H9 (cell line): ENCODE measurements around the gene PPARA. TPM values are rescaled to one million over a fixed set of nuclear protein-coding genes. Genes with fewer than 3 reads are reported as not detected.
A peak's percentile ranks its signal among the peaks of the same experiment; 100 is the strongest.

Experiments
- DNase-seq: peaks from one replicate; pipeline ENCODE4 v3.0.0-alpha.2; 2017
- H2AFZ ChIP-seq: one replicate; pipeline ENCODE4 v1.6.1; 2013; ENCODE audit warnings: mild to moderate bottlenecking, low read length, control low read depth, moderate library complexity
- H2AK5ac ChIP-seq: 2 replicates; pipeline ENCODE4 v1.6.1; 2013; ENCODE audit warnings: low read length, control low read depth, mixed read lengths; ENCODE audit not compliant: insufficient read length
- H2BK120ac ChIP-seq: one replicate; pipeline ENCODE4 v1.6.1; 2013; ENCODE audit warnings: low read depth, mild to moderate bottlenecking, low read length, control low read depth, inconsistent platforms; ENCODE audit not compliant: poor library complexity, severe bottlenecking
- H2BK12ac ChIP-seq: 2 replicates; pipeline ENCODE4 v1.6.1; 2013; ENCODE audit warnings: low read length, control low read depth, mixed read lengths, low read depth; ENCODE audit not compliant: insufficient read length
- H2BK15ac ChIP-seq: 2 replicates; pipeline ENCODE4 v1.6.1; 2013; ENCODE audit warnings: low read depth, low read length, control low read depth
- H2BK20ac ChIP-seq: one replicate; pipeline ENCODE4 v1.6.1; 2013; ENCODE audit warnings: low read depth, mild to moderate bottlenecking, low read length, control low read depth, inconsistent platforms; ENCODE audit not compliant: poor library complexity, severe bottlenecking
- H2BK5ac ChIP-seq: 2 replicates; pipeline ENCODE4 v1.6.1; 2013; ENCODE audit warnings: low read length, control low read depth, mixed read lengths; ENCODE audit not compliant: insufficient read length
- H3K14ac ChIP-seq: 2 replicates; pipeline ENCODE4 v1.6.1; 2013; ENCODE audit warnings: low read length, control low read depth; ENCODE audit not compliant: insufficient read depth
- H3K18ac ChIP-seq: 2 replicates; pipeline ENCODE4 v1.6.1; 2013; ENCODE audit warnings: low read depth, mild to moderate bottlenecking, mixed read lengths, low read length, control low read depth; ENCODE audit not compliant: insufficient read length
- H3K23ac ChIP-seq: 2 replicates; pipeline ENCODE4 v1.6.1; 2013; ENCODE audit warnings: low read length, control low read depth, mixed read lengths, low read depth; ENCODE audit not compliant: insufficient read length
- H3K23me2 ChIP-seq: 2 replicates; pipeline ENCODE4 v1.6.1; 2013; ENCODE audit warnings: low read depth, mild to moderate bottlenecking, mixed read lengths, low read length, control low read depth; ENCODE audit not compliant: insufficient read length, poor library complexity, severe bottlenecking
- H3K27ac ChIP-seq: 2 replicates; pipeline ENCODE4 v1.5.1; 2013; ENCODE audit warnings: low read length, control low read depth, mixed read lengths, low read depth; ENCODE audit not compliant: insufficient read length
- H3K27me3 ChIP-seq: 2 replicates; pipeline ENCODE4 v1.6.1; 2013; ENCODE audit warnings: low read length, control low read depth, inconsistent platforms; ENCODE audit not compliant: insufficient read depth
- H3K4ac ChIP-seq: 2 replicates; pipeline ENCODE4 v1.6.1; 2013; ENCODE audit warnings: low read depth, mild to moderate bottlenecking, control low read depth, inconsistent platforms, low read length, moderate library complexity
- H3K4me1 ChIP-seq: 2 replicates; pipeline ENCODE4 v1.6.1; 2013; ENCODE audit warnings: low read length, control low read depth, inconsistent platforms; ENCODE audit not compliant: insufficient read depth
- H3K4me2 ChIP-seq: 2 replicates; pipeline ENCODE4 v1.6.1; 2013; ENCODE audit warnings: low read length, control low read depth, mixed read lengths; ENCODE audit not compliant: insufficient read length, insufficient read depth
- H3K56ac ChIP-seq: 2 replicates; pipeline ENCODE4 v1.6.1; 2013; ENCODE audit warnings: low read depth, mild to moderate bottlenecking, mixed read lengths, low read length, control low read depth; ENCODE audit not compliant: insufficient read length
- H3K79me1 ChIP-seq: 2 replicates; pipeline ENCODE4 v1.6.1; 2013; ENCODE audit warnings: low read depth, mild to moderate bottlenecking, moderate library complexity, low read length, control low read depth, inconsistent platforms; ENCODE audit not compliant: insufficient read depth, poor library complexity, severe bottlenecking
- H3K79me2 ChIP-seq: 2 replicates; pipeline ENCODE4 v1.6.1; 2013; ENCODE audit warnings: low read length, control low read depth, inconsistent platforms; ENCODE audit not compliant: insufficient read depth
- H3K9ac ChIP-seq: 2 replicates; pipeline ENCODE4 v1.6.1; 2013; ENCODE audit warnings: low read length, control low read depth, mixed read lengths; ENCODE audit not compliant: insufficient read length; ENCODE audit errors: extremely low read depth
- H3K9me3 ChIP-seq: one replicate; pipeline ENCODE4 v1.6.1; 2013; ENCODE audit warnings: low read depth, low read length, inconsistent platforms; ENCODE audit not compliant: control insufficient read depth
- H3T11ph ChIP-seq: one replicate; pipeline ENCODE4 v1.6.1; 2013; ENCODE audit warnings: mild to moderate bottlenecking, low read length, control low read depth, inconsistent platforms
- H4K20me1 ChIP-seq: one replicate; pipeline ENCODE4 v1.6.1; 2013; ENCODE audit not compliant: control insufficient read depth, insufficient read length, insufficient read depth
- H4K5ac ChIP-seq: 2 replicates; pipeline ENCODE4 v1.6.1; 2013; ENCODE audit warnings: low read depth, mild to moderate bottlenecking, mixed read lengths, low read length, control low read depth; ENCODE audit not compliant: insufficient read length
- H4K8ac ChIP-seq: replicated peaks from 2 replicates; pipeline ENCODE4 v1.6.1; 2013; ENCODE audit warnings: low read length, control low read depth, mixed read lengths, low read depth; ENCODE audit not compliant: insufficient read length
- H4K91ac ChIP-seq: 2 replicates; pipeline ENCODE4 v1.6.1; 2013; ENCODE audit warnings: low read depth, mild to moderate bottlenecking, moderate library complexity, mixed read lengths, low read length, control low read depth; ENCODE audit not compliant: insufficient read length
- H3K27ac Mint-ChIP-seq, 3 experiments: 2 replicates in 2 of 3; 3 replicates in 1 of 3; pipeline ENCODE4 v1.8.0; 2020 to 2021; ENCODE audit warnings: mixed read lengths in 3 of 3, mild to moderate bottlenecking in 1 of 3, moderate library complexity in 1 of 3
- H3K27me3 Mint-ChIP-seq: 2 replicates; pipeline ENCODE4 v1.8.0; 2021; ENCODE audit warnings: low read depth, mild to moderate bottlenecking, moderate library complexity, mixed read lengths
- H3K36me3 Mint-ChIP-seq, 3 experiments: 2 replicates in 2 of 3; 3 replicates in 1 of 3; pipeline ENCODE4 v1.8.0; 2020 to 2021; ENCODE audit warnings: low read depth in 3 of 3, mixed read lengths in 3 of 3; ENCODE audit not compliant: insufficient read depth in 1 of 3
- H3K4me1 Mint-ChIP-seq, 2 experiments: 2 replicates each; pipeline ENCODE4 v1.8.0; 2020; ENCODE audit warnings: mixed read lengths in 2 of 2
- H3K4me3 Mint-ChIP-seq, 2 experiments: 2 replicates in 1 of 2; 3 replicates in 1 of 2; pipeline ENCODE4 v1.8.0; 2020 to 2021; ENCODE audit warnings: mild to moderate bottlenecking in 2 of 2, mixed read lengths in 2 of 2, moderate library complexity in 1 of 2
- H3K9me3 Mint-ChIP-seq, 2 experiments: 2 replicates in 1 of 2; 3 replicates in 1 of 2; pipeline ENCODE4 v1.8.0; 2020; ENCODE audit warnings: mild to moderate bottlenecking in 2 of 2, mixed read lengths in 2 of 2, moderate library complexity in 1 of 2
- WGBS: extraction: QIAGEN DNeasy Blood & Tissue Kit; methylation state at CpG from one replicate; pipeline ENCODE4 v1.1.7; 2013; ENCODE audit warnings: missing lambda C conversion rate, low lambda C conversion rate, mixed read lengths; ENCODE audit not compliant: insufficient read length; ENCODE audit errors: extremely low coverage; 5-methylcytosine and 5-hydroxymethylcytosine counted together
- total RNA-seq: library from RNA; stranded (reverse); gene quantifications from 2 replicates; pipeline ENCODE4 v1.2.1, GENCODE V29; 2021
- TF ChIP-seq, protein P1 (sequence below): fragments of 200-600 bp; sonication (generic); conservative IDR thresholded peaks from 3 replicates; pipeline ENCODE4 v1.8.0; 2021; ENCODE audit warnings: antibody characterized with exemption, mild to moderate bottlenecking

Gene PPARA
- total RNA-seq, 1 experiment from 2014 or later: 7.3 TPM

DNA sequence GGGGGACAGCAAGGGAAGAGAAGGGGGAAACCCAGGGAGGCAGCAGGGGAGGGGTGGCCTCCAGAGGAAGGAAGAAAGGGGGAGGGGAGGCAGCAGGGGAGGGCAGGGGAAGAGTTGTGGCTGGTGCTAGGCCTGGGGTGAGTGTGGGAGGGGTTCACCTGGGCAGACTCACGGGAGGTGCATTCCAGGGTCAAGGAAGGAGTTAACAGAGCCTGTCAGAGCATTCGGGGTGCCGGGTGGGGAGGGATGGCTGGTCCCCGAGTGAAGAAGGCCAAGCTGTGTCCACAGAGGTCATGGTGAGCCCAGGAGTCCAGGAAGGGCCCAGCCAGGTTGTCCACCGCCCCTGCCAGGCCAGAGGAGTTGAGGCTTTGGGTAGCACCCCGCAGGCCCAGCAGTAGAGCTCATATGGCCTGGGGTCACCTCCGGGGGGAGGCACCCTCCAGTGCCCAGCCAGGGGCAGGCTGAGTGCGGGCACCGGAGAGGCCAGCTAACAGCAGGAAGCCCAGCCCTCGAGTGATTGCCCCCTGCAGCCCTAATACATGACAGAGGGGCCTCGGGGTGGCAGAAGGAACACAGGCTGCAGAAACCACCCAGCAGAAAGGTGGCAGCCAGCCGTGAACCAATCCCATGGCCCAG lies 31.1 kb upstream of the PPARA start:
- Histone ChIP-seq H4K8ac (no peak overlapping the region), H3K18ac (no peak overlapping the region), H3T11ph (no peak overlapping the region), H3K4ac (no peak overlapping the region), H3K14ac (no peak overlapping the region), H3K79me2 (no peaks in the 10 kb centered on the region), H2BK120ac (no peak overlapping the region), H3K27ac (no peak overlapping the region), H3K4me1 (no peaks in the 10 kb centered on the region), H2BK20ac (no peak overlapping the region), H3K23ac (no peak overlapping the region), H4K91ac (no peak overlapping the region), H2AK5ac (no peak overlapping the region), H3K56ac (no peak overlapping the region), H3K9me3 (no peaks in the 10 kb centered on the region), H3K27me3 (no peaks in the 10 kb centered on the region), H4K20me1 (no peaks in the 10 kb centered on the region), H3K23me2 (no peaks in the 10 kb centered on the region), H3K4me2 (no peak overlapping the region), H2BK5ac (no peak overlapping the region), H2AFZ (no peak overlapping the region), H3K79me1 (no peaks in the 10 kb centered on the region), H2BK15ac (no peak overlapping the region), H3K9ac (no peak overlapping the region), H2BK12ac (no peak overlapping the region), H4K5ac (no peak overlapping the region)
- no peaks in the 10 kb centered on the region for H3K9me3 Mint-ChIP-seq
- peak overlapping the region in 1 of 3 experiments; percentile 34; a peak in 1 of 7 replicates for H3K27ac Mint-ChIP-seq
- WGBS: no CpG with 5 or more reads among the region's 12 CpGs
- H3K4me3 Mint-ChIP-seq: no peak overlapping the region
- no peak for DNase-seq
- TF ChIP-seq, protein P1, sequence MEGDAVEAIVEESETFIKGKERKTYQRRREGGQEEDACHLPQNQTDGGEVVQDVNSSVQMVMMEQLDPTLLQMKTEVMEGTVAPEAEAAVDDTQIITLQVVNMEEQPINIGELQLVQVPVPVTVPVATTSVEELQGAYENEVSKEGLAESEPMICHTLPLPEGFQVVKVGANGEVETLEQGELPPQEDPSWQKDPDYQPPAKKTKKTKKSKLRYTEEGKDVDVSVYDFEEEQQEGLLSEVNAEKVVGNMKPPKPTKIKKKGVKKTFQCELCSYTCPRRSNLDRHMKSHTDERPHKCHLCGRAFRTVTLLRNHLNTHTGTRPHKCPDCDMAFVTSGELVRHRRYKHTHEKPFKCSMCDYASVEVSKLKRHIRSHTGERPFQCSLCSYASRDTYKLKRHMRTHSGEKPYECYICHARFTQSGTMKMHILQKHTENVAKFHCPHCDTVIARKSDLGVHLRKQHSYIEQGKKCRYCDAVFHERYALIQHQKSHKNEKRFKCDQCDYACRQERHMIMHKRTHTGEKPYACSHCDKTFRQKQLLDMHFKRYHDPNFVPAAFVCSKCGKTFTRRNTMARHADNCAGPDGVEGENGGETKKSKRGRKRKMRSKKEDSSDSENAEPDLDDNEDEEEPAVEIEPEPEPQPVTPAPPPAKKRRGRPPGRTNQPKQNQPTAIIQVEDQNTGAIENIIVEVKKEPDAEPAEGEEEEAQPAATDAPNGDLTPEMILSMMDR: no peak
- peaks cover 6% of the 10 kb centered on the region for H3K27me3 Mint-ChIP-seq
- H3K36me3 Mint-ChIP-seq: no peaks in the 10 kb centered on the region
- H3K4me1 Mint-ChIP-seq: peaks cover 0 to 5% of the 10 kb centered on the region in 2 experiments; a peak in 1 of 4 replicates
